ENCODE results near the gene GFI1B.

- TF ChIP-seq GATA2 (IDR thresholded peaks at IDR 0.05; ENCODE audit: low read depth, low read length) (no peak), GATA3 (IDR thresholded peaks at IDR 0.05; ENCODE audit: low read depth, low read length) (no peak)
Observed at GRCh38 chr9:132955123-132955522, 23.4 kb upstream of the GFI1B start.
